D341Med (cell line): ENCODE results near the gene SDHAF1.
"Not testable (repeated sequence)": the region's sequence is repeated elsewhere in the genome, so short reads cannot be mapped to it uniquely, and the experiment has no call there.

Source experiments
- DNase-seq: peaks from one replicate; pipeline ENCODE4 v3.0.0; 2012; ENCODE audit warnings: low spot score

The SDHAF1 gene

GRCh38 chr19:35995048-35995993 lies at the start of gene SDHAF1:
TSS of gene SDHAF1 (plus strand) at chr19:35995188. CDS start at chr19:35995275, 87 bp downstream.
- DNase-seq, result peak; percentile 93

- no peak for DNase-seq
Measured at GRCh38 chr19:35946203-35946602, 48.8 kb upstream of the SDHAF1 start.

GRCh38 chr19:35949131-35949530 lies 45.9 kb upstream of the SDHAF1 start:
- no peak for DNase-seq

GRCh38 chr19:35955881-35956634 lies 38.9 kb upstream of the SDHAF1 start:
- no peak for DNase-seq

- DNase-seq, result not testable (repeated sequence)
Measured at GRCh38 chr19:35957411-35957810, 37.6 kb upstream of the SDHAF1 start.

- no peak for DNase-seq
Measured at GRCh38 chr19:35958660-35959039, 36.3 kb upstream of the SDHAF1 start.

- DNase-seq, result peak; percentile 76
Measured at GRCh38 chr19:35959040-35959967, 35.7 kb upstream of the SDHAF1 start.

GRCh38 chr19:35959968-35960320 lies 35.0 kb upstream of the SDHAF1 start:
- no peak for DNase-seq

- no peak for DNase-seq
Measured at GRCh38 chr19:35960432-35960972, 34.5 kb upstream of the SDHAF1 start.

GRCh38 chr19:35963514-35963913 lies 31.5 kb upstream of the SDHAF1 start:
- DNase-seq, result no peak

- no peak for DNase-seq
Measured at GRCh38 chr19:35966771-35967170, 28.2 kb upstream of the SDHAF1 start.

GRCh38 chr19:35973487-35973886 lies 21.5 kb upstream of the SDHAF1 start:
- no peak for DNase-seq

GRCh38 chr19:35975608-35976214 lies 19.3 kb upstream of the SDHAF1 start:
- DNase-seq, result no peak

- DNase-seq, result peak; percentile 96
Measured at GRCh38 chr19:35977446-35978222, 17.4 kb upstream of the SDHAF1 start.

GRCh38 chr19:35978271-35978670 lies 16.7 kb upstream of the SDHAF1 start:
- no peak for DNase-seq

- no peak for DNase-seq
Measured at GRCh38 chr19:35978832-35979365, 16.1 kb upstream of the SDHAF1 start.

GRCh38 chr19:35980997-35981396 lies 14.0 kb upstream of the SDHAF1 start:
- DNase-seq, result not testable (repeated sequence)

- no peak for DNase-seq
Measured at GRCh38 chr19:35983177-35983576, 11.8 kb upstream of the SDHAF1 start.

GRCh38 chr19:35986111-35986510 lies 8.9 kb upstream of the SDHAF1 start:
- no peak for DNase-seq
